H9 (cell line): ENCODE measurements around the gene IL10RA. TPM values are rescaled to one million over a fixed set of nuclear protein-coding genes. Genes with fewer than 3 reads are reported as not detected.

Experiments
- DNase-seq: peaks from one replicate; pipeline ENCODE4 v3.0.0-alpha.2; 2017
- H2AFZ ChIP-seq: one replicate; pipeline ENCODE4 v1.6.1; 2013; ENCODE audit warnings: mild to moderate bottlenecking, low read length, control low read depth, moderate library complexity
- H2AK5ac ChIP-seq: 2 replicates; pipeline ENCODE4 v1.6.1; 2013; ENCODE audit warnings: low read length, control low read depth, mixed read lengths; ENCODE audit not compliant: insufficient read length
- H2BK120ac ChIP-seq: one replicate; pipeline ENCODE4 v1.6.1; 2013; ENCODE audit warnings: low read depth, mild to moderate bottlenecking, low read length, control low read depth, inconsistent platforms; ENCODE audit not compliant: poor library complexity, severe bottlenecking
- H2BK12ac ChIP-seq: 2 replicates; pipeline ENCODE4 v1.6.1; 2013; ENCODE audit warnings: low read length, control low read depth, mixed read lengths, low read depth; ENCODE audit not compliant: insufficient read length
- H2BK15ac ChIP-seq: 2 replicates; pipeline ENCODE4 v1.6.1; 2013; ENCODE audit warnings: low read depth, low read length, control low read depth
- H2BK20ac ChIP-seq: one replicate; pipeline ENCODE4 v1.6.1; 2013; ENCODE audit warnings: low read depth, mild to moderate bottlenecking, low read length, control low read depth, inconsistent platforms; ENCODE audit not compliant: poor library complexity, severe bottlenecking
- H2BK5ac ChIP-seq: 2 replicates; pipeline ENCODE4 v1.6.1; 2013; ENCODE audit warnings: low read length, control low read depth, mixed read lengths; ENCODE audit not compliant: insufficient read length
- H3K14ac ChIP-seq: 2 replicates; pipeline ENCODE4 v1.6.1; 2013; ENCODE audit warnings: low read length, control low read depth; ENCODE audit not compliant: insufficient read depth
- H3K18ac ChIP-seq: 2 replicates; pipeline ENCODE4 v1.6.1; 2013; ENCODE audit warnings: low read depth, mild to moderate bottlenecking, mixed read lengths, low read length, control low read depth; ENCODE audit not compliant: insufficient read length
- H3K23ac ChIP-seq: 2 replicates; pipeline ENCODE4 v1.6.1; 2013; ENCODE audit warnings: low read length, control low read depth, mixed read lengths, low read depth; ENCODE audit not compliant: insufficient read length
- H3K23me2 ChIP-seq: 2 replicates; pipeline ENCODE4 v1.6.1; 2013; ENCODE audit warnings: low read depth, mild to moderate bottlenecking, mixed read lengths, low read length, control low read depth; ENCODE audit not compliant: insufficient read length, poor library complexity, severe bottlenecking
- H3K27ac ChIP-seq: 2 replicates; pipeline ENCODE4 v1.5.1; 2013; ENCODE audit warnings: low read length, control low read depth, mixed read lengths, low read depth; ENCODE audit not compliant: insufficient read length
- H3K27me3 ChIP-seq: 2 replicates; pipeline ENCODE4 v1.6.1; 2013; ENCODE audit warnings: low read length, control low read depth, inconsistent platforms; ENCODE audit not compliant: insufficient read depth
- H3K4ac ChIP-seq: 2 replicates; pipeline ENCODE4 v1.6.1; 2013; ENCODE audit warnings: low read depth, mild to moderate bottlenecking, control low read depth, inconsistent platforms, low read length, moderate library complexity
- H3K4me1 ChIP-seq: 2 replicates; pipeline ENCODE4 v1.6.1; 2013; ENCODE audit warnings: low read length, control low read depth, inconsistent platforms; ENCODE audit not compliant: insufficient read depth
- H3K4me2 ChIP-seq: 2 replicates; pipeline ENCODE4 v1.6.1; 2013; ENCODE audit warnings: low read length, control low read depth, mixed read lengths; ENCODE audit not compliant: insufficient read length, insufficient read depth
- H3K56ac ChIP-seq: 2 replicates; pipeline ENCODE4 v1.6.1; 2013; ENCODE audit warnings: low read depth, mild to moderate bottlenecking, mixed read lengths, low read length, control low read depth; ENCODE audit not compliant: insufficient read length
- H3K79me1 ChIP-seq: 2 replicates; pipeline ENCODE4 v1.6.1; 2013; ENCODE audit warnings: low read depth, mild to moderate bottlenecking, moderate library complexity, low read length, control low read depth, inconsistent platforms; ENCODE audit not compliant: insufficient read depth, poor library complexity, severe bottlenecking
- H3K79me2 ChIP-seq: 2 replicates; pipeline ENCODE4 v1.6.1; 2013; ENCODE audit warnings: low read length, control low read depth, inconsistent platforms; ENCODE audit not compliant: insufficient read depth
- H3K9ac ChIP-seq: 2 replicates; pipeline ENCODE4 v1.6.1; 2013; ENCODE audit warnings: low read length, control low read depth, mixed read lengths; ENCODE audit not compliant: insufficient read length; ENCODE audit errors: extremely low read depth
- H3K9me3 ChIP-seq: one replicate; pipeline ENCODE4 v1.6.1; 2013; ENCODE audit warnings: low read depth, low read length, inconsistent platforms; ENCODE audit not compliant: control insufficient read depth
- H3T11ph ChIP-seq: one replicate; pipeline ENCODE4 v1.6.1; 2013; ENCODE audit warnings: mild to moderate bottlenecking, low read length, control low read depth, inconsistent platforms
- H4K20me1 ChIP-seq: one replicate; pipeline ENCODE4 v1.6.1; 2013; ENCODE audit not compliant: control insufficient read depth, insufficient read length, insufficient read depth
- H4K5ac ChIP-seq: 2 replicates; pipeline ENCODE4 v1.6.1; 2013; ENCODE audit warnings: low read depth, mild to moderate bottlenecking, mixed read lengths, low read length, control low read depth; ENCODE audit not compliant: insufficient read length
- H4K8ac ChIP-seq: replicated peaks from 2 replicates; pipeline ENCODE4 v1.6.1; 2013; ENCODE audit warnings: low read length, control low read depth, mixed read lengths, low read depth; ENCODE audit not compliant: insufficient read length
- H4K91ac ChIP-seq: 2 replicates; pipeline ENCODE4 v1.6.1; 2013; ENCODE audit warnings: low read depth, mild to moderate bottlenecking, moderate library complexity, mixed read lengths, low read length, control low read depth; ENCODE audit not compliant: insufficient read length
- H3K27ac Mint-ChIP-seq, 3 experiments: 2 replicates in 2 of 3; 3 replicates in 1 of 3; pipeline ENCODE4 v1.8.0; 2020 to 2021; ENCODE audit warnings: mixed read lengths in 3 of 3, mild to moderate bottlenecking in 1 of 3, moderate library complexity in 1 of 3
- H3K27me3 Mint-ChIP-seq: 2 replicates; pipeline ENCODE4 v1.8.0; 2021; ENCODE audit warnings: low read depth, mild to moderate bottlenecking, moderate library complexity, mixed read lengths
- H3K36me3 Mint-ChIP-seq, 3 experiments: 2 replicates in 2 of 3; 3 replicates in 1 of 3; pipeline ENCODE4 v1.8.0; 2020 to 2021; ENCODE audit warnings: low read depth in 3 of 3, mixed read lengths in 3 of 3; ENCODE audit not compliant: insufficient read depth in 1 of 3
- H3K4me1 Mint-ChIP-seq, 2 experiments: 2 replicates each; pipeline ENCODE4 v1.8.0; 2020; ENCODE audit warnings: mixed read lengths in 2 of 2
- H3K4me3 Mint-ChIP-seq, 2 experiments: 2 replicates in 1 of 2; 3 replicates in 1 of 2; pipeline ENCODE4 v1.8.0; 2020 to 2021; ENCODE audit warnings: mild to moderate bottlenecking in 2 of 2, mixed read lengths in 2 of 2, moderate library complexity in 1 of 2
- H3K9me3 Mint-ChIP-seq, 2 experiments: 2 replicates in 1 of 2; 3 replicates in 1 of 2; pipeline ENCODE4 v1.8.0; 2020; ENCODE audit warnings: mild to moderate bottlenecking in 2 of 2, mixed read lengths in 2 of 2, moderate library complexity in 1 of 2
- WGBS: extraction: QIAGEN DNeasy Blood & Tissue Kit; methylation state at CpG from one replicate; pipeline ENCODE4 v1.1.7; 2013; ENCODE audit warnings: missing lambda C conversion rate, low lambda C conversion rate, mixed read lengths; ENCODE audit not compliant: insufficient read length; ENCODE audit errors: extremely low coverage; 5-methylcytosine and 5-hydroxymethylcytosine counted together
- total RNA-seq: library from RNA; stranded (reverse); gene quantifications from 2 replicates; pipeline ENCODE4 v1.2.1, GENCODE V29; 2021
- TF ChIP-seq, protein P1 (sequence below): fragments of 200-600 bp; sonication (generic); conservative IDR thresholded peaks from 3 replicates; pipeline ENCODE4 v1.8.0; 2021; ENCODE audit warnings: antibody characterized with exemption, mild to moderate bottlenecking

Gene IL10RA
- total RNA-seq, 1 experiment from 2014 or later: not detected

DNA sequence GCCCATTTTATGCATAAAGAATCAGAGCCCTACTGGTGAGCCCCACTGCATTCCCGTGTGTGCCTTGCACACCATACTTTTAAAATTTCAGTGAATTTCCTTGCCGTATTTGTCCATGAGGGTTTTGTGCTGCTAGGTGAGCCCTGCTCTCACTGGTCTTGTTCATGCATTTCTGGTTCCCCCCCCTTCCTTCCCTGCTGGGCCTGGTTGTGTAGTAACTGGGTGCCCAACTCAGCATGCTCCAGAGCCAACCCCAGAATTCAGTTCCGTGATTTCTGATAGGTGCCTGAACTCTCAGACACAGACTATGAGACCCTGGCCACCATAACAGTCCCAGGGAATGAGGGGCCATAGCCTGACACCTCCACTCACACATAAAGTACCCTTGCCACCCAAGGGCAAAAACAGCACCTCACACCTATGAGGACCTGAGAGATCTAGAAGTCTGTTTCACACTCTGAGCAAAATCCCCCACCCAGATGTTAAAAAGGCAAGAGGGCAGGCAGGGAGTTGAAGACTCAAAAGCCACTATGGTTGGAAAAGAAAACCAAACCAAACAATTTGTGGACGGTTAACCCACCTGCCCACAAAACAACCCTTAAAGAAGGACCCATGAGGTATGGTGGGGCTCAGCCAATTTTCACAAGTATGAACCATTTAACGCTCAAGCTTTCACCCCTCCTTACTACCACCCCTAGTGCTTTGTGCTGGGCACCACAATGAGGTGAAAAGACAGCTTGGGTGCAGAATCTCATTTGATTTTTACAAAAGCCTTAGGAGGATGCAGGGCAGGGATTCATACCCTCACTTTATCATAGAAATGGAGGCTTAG, 16.8 kb upstream of the IL10RA start:
- no peak overlapping the region for H2BK5ac ChIP-seq
- no peak overlapping the region for H3K14ac ChIP-seq
- no peaks in the 10 kb centered on the region; the same call in 1 of the 2 replicates for H3K27me3 ChIP-seq
- Mint-ChIP-seq H3K27ac (no peak overlapping the region), H3K4me3 (no peak overlapping the region), H3K36me3 (no peaks in the 10 kb centered on the region), H3K27me3 (peaks cover 7% of the 10 kb centered on the region), H3K4me1 (no peaks in the 10 kb centered on the region), H3K9me3 (no peaks in the 10 kb centered on the region)
- no peak overlapping the region for H4K91ac ChIP-seq
- H4K5ac ChIP-seq: no peak overlapping the region
- H3K18ac ChIP-seq: no peak overlapping the region
- no peak for DNase-seq
- no peak overlapping the region for H3K23ac ChIP-seq
- no peak overlapping the region for H4K8ac ChIP-seq
- no peak overlapping the region for H2BK20ac ChIP-seq
- no peak overlapping the region for H2BK15ac ChIP-seq
- WGBS: no CpG with 5 or more reads among the region's 5 CpGs
- H3K4me1 ChIP-seq: no peaks in the 10 kb centered on the region
- no peak overlapping the region for H3T11ph ChIP-seq
- no peak overlapping the region for H2AFZ ChIP-seq
- H2AK5ac ChIP-seq: no peak overlapping the region
- no peak overlapping the region for H2BK120ac ChIP-seq
- H3K9me3 ChIP-seq: no peaks in the 10 kb centered on the region
- H3K4me2 ChIP-seq: no peak overlapping the region
- H3K9ac ChIP-seq: no peak overlapping the region
- no peak overlapping the region for H2BK12ac ChIP-seq
- H3K56ac ChIP-seq: no peak overlapping the region
- no peaks in the 10 kb centered on the region for H3K79me2 ChIP-seq
- no peaks in the 10 kb centered on the region for H3K79me1 ChIP-seq
- no peaks in the 10 kb centered on the region for H3K23me2 ChIP-seq
- no peak overlapping the region for H3K27ac ChIP-seq
- TF ChIP-seq, protein P1, sequence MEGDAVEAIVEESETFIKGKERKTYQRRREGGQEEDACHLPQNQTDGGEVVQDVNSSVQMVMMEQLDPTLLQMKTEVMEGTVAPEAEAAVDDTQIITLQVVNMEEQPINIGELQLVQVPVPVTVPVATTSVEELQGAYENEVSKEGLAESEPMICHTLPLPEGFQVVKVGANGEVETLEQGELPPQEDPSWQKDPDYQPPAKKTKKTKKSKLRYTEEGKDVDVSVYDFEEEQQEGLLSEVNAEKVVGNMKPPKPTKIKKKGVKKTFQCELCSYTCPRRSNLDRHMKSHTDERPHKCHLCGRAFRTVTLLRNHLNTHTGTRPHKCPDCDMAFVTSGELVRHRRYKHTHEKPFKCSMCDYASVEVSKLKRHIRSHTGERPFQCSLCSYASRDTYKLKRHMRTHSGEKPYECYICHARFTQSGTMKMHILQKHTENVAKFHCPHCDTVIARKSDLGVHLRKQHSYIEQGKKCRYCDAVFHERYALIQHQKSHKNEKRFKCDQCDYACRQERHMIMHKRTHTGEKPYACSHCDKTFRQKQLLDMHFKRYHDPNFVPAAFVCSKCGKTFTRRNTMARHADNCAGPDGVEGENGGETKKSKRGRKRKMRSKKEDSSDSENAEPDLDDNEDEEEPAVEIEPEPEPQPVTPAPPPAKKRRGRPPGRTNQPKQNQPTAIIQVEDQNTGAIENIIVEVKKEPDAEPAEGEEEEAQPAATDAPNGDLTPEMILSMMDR: no peak
- no peaks in the 10 kb centered on the region for H4K20me1 ChIP-seq
- H3K4ac ChIP-seq: no peak overlapping the region
